NCI-H526 treated with DMSO at 0.1 percent for 48 hours (cell line): Measurements from ENCODE around the gene KLF2.

Experiments used
- DNase-seq: peaks from one replicate; lab custom pipeline; 2025; lab: John Stamatoyannopoulos, UW

KLF2 gene

DNA sequence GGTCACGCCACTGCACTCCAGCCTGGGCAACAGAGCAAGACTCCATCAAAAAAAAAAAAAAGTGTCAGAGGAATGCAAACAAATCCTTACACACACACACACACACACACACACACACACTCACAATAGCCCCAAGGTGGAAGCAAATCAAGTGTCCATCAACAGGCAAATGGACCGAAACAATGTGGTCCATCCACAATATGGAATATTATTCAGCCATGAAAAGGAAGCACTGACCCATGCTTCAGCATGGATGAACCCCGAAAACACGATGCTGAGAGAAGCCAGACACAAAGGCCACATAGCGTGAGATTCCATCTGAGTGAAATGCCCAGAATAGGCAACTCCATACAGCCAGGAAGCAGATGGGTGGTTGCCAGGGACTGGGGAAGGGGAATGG lies 16.5 kb upstream of the KLF2 start:
- DNase-seq, result no peak

DNA sequence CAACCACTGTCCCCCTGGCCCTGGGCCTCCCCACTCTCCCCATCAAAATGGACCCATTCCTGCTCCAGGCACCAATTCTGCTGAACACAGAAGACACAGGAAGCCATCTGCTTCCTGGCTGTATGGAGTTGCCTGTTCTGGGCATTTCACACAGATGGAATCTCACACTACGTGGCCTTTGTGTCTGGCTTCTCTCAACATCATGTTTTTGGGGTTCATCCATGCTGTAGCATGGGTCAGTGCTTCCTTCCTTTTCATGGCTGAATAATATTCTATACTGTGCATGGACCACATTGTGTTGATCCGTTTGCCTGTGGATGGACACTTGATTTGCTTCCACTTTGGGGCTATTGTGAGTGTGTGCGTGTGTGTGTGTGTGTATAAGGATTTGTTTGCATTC lies 15.0 kb upstream of the KLF2 start:
- no peak for DNase-seq

DNA sequence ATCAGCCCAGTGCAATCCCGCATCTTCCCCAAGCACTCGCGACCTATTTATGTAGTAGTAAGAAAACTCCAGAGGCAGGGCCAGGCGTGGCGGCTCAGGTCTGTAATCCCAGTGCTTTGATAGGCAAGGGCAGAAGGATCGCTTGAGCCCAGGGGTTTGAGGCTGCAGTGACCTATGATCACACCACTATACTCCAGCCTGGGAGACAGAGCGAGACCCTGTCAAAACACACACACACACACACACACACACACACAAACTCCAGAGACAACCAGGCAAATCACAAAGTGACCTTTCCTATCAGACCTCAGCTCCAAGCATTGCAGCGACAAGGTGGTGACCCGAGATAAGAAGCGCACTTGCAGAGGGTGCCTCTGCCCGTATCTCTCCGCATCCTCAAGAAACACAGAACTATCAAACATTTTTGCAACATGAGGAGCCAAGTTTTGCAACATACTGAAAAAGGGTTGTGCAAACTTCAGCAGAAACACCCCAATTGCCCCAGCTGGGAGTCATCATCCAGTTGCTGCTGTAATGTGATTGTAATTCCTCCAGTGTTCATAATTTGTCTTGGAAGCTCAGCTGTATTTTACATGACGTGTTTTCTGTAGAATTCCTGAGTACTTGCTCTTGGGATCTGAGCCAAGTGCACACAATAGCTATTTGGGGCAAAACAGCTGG lies 8.7 kb upstream of the KLF2 start:
- no peak for DNase-seq

DNA sequence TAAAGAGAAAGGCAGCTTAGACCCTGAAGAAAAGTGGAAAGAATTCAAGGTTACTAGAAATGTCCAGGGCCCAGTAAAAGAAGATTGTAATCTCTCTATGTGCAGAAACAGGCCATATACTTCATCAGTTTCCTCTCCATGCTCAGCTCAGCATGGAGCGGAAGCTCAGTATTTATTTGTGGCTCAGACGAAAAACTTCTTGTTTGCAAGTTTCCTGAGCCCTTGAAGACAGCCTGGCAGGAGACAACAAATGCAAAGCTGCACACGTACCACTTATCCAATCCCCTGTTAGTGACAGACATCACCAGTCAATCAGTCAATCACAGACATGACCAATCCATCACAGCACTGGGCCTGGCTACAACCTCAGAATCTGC lies 8.1 kb upstream of the KLF2 start:
- DNase-seq, result no peak

DNA sequence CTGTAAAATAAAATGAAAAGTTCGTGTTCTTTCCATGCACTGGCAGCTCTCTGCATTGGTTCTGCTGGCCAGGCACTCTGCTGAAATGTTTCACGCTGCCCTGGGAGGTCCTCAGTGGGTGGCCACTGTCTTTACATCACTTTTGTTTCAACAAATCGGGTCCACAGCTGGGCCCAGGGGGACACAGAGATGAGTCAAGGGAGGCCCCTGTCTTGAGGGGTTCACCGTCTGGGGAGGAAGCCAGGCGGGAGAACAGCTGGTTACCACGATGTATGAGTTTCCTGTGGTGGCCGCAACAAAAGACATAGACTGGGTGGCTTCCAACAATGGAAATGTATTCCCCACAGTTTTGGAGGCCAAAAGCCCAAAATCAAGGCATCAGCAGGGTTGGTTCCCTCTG lies 5.1 kb upstream of the KLF2 start:
- DNase-seq, result no peak

DNA sequence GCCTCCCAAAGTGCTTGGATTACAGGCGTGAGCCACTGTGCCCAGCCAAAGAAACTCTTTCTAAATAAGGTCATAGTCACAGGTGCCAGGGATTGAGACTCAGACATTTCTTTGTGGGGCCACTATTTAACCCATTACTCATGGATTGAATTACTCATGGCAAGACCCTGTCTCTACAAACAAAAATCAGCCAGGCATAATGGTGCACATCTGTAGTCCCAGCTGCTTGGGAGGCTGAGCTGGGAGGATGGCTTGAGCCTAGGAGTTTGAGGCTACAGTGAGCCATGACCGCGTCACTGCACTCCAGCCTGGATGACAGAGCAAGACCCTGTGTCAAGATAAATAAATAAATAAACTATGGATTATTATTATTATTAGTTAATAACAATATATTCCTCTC lies 3.6 kb upstream of the KLF2 start:
- DNase-seq, result no peak

DNA sequence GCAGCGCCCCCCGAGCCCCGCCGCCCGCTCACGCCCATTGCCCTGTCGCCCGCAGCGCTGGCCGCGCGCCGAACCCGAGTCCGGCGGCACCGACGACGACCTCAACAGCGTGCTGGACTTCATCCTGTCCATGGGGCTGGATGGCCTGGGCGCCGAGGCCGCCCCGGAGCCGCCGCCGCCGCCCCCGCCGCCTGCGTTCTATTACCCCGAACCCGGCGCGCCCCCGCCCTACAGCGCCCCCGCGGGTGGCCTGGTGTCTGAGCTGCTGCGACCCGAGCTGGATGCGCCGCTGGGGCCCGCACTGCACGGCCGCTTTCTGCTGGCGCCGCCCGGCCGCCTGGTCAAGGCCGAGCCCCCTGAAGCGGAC lies 518 bp downstream of the KLF2 start:
- DNase-seq, result no peak

DNA sequence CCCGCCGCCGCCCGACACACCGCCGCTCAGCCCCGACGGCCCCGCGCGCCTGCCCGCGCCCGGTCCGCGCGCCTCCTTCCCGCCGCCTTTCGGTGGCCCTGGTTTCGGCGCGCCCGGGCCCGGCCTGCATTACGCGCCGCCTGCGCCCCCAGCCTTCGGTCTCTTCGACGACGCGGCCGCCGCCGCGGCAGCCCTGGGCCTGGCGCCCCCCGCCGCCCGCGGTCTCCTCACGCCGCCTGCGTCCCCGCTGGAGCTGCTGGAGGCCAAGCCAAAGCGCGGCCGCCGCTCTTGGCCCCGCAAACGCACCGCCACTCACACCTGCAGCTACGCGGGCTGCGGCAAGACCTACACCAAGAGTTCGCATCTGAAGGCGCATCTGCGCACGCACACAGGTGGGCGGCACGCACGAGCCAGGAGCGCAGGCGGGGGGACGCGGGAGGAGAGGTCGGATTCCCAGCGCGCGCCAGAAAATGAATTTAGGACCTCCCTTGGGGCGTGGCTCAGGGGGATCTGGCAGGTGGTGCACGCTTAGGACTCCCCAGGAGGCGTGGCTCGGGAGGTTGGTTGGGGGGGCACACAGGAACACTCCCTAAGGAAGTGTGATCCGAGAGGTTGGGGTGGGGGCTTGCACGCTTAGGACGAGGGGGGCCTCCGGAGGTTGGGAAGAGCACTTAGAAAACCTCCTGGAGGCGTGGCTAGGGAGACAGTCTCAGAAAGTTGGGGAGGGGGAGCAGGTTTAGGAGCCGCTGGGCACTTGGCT lies 1.2 kb downstream of the KLF2 start:
- no peak for DNase-seq

DNA sequence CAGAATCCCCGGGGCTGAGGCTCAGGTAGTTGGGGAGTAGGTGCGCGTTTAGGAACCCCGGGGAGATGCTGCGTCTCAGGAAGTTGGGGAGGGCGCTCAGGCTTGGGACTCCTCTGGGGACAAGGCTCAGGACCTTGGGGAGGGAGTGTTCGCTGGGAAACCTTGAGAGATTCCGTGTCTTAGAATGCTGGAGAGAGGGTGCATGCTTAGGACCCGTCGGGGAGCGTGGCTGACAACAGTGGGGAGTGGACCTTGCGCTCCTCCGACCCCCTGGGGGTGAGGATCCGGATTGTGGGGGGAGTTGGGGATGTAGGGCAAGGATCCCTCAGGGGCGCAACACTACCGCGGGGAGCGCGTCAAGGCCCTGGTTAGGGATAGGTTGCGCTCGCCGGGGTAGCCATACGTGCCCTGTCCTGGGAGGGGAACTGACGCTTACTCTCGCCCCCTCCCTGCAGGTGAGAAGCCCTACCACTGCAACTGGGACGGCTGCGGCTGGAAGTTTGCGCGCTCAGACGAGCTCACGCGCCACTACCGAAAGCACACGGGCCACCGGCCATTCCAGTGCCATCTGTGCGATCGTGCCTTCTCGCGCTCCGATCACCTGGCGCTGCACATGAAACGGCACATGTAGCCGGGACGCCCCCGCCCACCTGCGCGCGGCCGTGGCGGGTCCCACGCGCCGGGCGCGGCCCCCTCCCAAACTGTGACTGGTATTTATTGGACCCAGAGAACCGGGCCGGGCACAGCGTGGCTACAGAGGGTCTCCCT lies 2.0 kb downstream of the KLF2 start:
- no peak for DNase-seq

DNA sequence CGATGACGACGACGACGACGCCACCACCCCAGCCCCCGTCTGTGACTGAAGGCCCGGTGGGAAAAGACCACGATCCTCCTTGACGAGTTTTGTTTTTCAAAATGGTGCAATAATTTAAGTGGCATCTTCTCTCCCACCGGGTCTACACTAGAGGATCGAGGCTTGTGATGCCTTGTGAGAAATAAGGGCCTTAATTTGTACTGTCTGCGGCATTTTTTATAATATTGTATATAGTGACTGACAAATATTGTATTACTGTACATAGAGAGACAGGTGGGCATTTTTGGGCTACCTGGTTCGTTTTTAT lies 2.5 kb downstream of the KLF2 start:
- no peak for DNase-seq

DNA sequence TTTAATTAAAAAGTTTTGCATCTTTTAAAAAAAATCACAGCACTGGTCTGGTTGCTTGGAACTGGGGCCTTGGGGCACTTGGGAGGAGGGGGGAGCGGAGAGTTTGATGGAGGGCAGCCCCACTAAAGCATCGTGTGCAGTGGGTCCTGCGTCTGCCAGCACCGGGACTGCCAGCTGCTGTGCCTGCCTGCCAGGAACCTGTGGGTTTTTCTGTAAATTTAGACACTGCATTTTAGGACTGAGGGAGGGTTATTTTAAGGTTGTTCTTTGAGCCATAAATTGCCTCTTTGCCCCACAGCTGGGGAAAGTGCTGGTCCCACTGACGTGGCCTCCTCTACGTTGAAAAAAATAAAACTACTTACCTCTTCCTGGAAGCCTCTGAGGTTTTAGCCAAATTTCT lies 2.9 kb downstream of the KLF2 start:
- DNase-seq, result no peak

DNA sequence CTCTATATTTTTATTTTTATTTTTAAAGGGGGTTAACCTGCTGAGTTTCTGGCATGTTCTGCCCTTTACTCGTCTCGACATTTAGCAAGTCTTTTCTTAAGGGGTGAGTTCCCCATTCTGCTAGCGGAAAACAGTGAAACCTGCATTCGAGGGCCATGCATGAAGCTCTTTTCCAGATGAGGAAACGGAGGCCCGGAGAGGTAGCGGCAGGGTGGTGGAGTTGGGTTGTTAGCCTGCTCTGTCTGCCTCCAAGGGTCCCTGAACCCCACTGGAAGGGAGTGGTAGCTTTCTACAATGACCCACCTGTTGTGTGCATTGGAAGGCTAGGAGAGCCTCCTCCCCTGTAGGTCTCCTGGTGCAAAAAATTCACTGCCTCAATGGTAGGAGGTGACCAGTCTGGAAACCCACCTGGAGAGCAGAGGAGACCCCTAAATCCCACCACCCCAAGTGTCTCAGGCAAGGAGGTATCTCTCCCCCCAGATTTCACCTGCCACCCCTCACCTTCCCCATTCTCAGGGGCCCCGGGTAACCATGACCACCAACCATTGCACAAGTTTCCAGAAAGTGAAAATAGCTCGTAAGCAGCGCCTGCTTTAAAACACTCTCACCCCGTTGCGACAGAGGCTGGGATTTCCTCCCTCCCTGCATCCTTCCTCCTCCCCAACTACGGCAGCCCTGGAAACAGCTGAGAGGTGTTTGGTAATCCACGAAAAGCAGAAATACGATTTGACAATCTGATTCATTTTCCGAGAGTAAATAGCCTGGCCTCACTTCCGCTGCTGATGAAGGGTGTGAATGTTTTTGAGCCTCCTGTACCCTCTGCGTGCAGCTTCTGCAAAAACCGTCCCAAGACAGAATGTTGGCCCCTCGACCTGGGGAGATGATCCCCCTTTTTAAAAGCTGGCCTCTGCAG lies 3.5 kb downstream of the KLF2 start:
- no peak for DNase-seq

DNA sequence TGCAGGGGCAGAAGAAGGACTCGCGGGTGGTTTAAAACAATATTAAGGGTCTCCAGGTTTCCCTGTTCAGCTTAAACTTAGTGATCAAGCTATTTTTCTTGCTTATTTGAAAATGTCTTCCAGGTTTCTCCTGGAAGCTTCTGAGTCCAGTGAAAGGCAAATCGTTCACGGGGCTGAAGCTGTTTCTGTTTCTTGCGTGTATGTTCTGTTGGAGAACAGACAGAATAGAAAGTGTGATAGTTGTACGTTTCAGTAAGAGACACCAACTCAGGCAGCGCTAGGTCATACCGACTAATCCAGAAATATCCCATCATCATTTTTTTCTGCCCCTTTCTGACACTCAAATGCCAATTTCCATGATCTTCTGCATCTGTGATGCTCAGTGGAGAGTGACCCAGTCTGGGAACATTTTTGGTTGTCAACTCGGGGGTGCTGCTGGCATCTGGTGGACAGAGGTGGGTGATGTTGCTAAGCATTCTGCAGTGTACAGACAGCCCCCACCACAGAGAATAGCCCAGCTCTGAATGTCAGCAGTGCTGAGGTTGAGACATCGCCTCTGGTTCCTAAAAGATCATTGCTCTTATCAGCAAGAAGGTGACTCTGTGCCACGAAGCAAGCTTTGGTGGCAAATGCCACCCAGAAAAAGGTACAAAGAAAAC lies 4.3 kb downstream of the KLF2 start:
- DNase-seq, result no peak

DNA sequence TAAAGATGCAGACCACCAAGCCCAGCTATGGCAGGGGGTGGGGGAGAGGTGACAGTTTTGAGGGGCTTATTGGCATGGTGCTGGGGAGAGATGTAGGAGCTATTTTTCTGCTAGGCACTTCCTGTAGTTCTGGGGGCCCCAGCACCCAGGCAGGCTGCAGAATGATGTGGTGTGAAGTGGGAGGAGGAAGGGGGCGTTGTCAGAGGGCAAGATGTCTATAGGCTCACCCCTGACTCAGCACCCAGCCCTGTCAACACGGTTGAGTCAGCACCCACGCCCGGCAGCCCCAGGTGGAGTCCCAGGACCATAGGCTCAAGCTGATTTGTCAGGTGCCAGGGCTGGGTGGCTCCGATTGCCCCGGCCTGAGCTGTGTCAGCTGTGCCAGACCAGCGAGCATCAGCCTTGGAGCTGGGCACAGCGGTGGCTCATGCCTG lies 5.8 kb downstream of the KLF2 start:
- no peak for DNase-seq

DNA sequence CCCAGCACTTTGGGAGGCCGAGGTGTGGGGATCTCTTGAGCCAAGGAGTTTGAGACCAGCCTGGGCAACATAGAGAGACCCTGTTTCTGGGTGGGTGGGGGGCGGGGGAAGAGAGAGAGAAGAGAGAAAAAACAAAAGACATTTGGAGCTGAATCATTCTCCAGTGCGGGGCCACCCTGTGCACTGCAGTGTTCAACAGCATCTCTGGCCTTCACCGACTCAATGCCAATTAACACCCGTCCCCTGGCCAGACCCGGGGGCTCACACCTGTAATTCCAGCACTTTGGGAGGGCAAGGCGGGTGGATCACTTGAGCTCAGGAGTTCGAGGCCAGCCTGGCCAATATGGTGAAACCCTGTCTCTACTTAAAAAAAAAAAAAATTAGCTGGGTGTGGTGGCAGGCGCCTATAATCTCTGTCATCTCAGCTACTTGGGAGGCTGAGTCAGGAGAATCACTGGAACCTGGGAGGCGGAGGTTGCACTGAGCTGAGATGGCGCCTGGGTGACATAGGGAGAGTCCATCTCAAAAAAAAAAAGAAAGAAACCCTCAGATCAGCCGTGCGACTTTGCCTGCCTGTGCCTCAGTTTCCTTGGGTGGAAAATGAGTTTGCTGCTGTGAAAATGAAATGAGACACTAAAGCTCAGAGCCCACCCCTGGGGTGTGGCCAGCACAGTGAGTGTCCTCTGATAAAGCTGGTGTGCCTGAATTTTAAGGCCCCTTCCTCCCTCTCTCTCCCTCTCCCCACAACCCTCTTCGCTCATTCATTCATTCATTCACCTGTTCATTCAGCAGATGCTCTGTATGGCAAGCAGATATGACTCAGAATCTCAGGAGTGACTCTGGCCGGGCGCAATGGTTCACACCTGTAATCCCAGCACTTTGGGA lies 6.4 kb downstream of the KLF2 start:
- DNase-seq, result no peak

DNA sequence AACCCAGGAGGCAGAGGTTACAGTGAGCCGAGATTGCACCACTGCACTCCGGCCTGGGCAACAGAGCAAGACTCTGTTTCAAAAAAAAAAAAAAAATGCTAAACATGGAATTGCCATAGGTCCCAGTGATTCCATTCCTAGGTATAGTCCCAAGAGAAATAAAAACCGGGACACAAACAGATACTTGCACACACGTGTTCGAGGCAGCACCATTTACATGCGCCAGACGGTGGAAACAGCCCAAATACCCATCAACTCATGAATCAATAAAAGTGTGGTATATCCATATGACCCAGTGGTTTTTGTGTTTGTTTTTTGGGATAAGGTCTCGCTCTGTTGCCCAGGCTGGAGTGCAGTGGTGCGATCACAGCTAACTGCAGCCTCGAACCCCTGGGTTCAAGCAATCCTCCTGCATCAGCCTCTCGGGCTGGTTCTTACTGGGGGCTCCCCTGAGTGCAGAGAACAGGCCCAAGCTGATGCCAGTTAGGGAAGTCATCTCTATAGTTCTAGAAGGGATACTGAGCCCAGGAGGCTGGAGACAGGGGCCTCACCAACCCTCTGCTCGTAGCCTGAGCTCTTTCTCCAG lies 8.5 kb downstream of the KLF2 start:
- no peak for DNase-seq

DNA sequence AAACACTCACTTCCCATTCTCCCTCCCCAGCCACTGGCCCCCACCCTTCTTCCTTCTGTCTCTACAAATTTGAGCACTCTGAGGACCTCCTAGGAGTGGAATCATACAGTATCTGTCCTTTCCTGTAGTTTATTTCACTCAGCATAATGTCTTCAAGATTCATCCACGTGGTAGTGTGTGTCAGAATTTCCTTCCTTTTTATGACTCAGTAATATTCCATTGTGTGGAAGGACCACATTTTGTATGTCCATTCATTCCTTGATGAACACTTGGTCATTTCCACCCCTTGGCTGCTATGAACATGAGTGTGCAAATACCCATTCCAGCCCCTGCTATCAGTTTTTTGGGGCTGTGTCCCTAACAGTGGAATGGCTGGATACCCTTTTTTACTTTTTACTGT lies 9.8 kb downstream of the KLF2 start:
- DNase-seq, result no peak

DNA sequence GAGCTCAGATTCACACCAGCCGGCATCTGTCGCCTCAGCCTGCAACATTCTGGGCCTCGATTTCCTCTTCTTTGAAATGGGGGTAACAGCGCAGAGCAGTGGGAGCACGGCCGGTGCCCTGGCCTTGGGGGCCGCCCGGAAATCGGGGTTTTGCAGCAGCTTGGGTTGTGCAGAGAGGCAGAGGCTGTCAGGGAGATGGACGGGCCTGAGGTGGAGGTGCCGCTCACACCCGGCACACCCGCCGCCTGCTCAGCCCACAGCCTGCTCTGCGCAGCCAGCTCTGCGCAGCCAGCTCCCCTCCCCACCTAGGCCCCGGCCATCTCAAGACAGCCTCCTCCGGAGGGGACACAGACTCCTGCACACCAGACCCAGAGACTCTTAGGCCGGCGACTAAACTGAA lies 10.6 kb downstream of the KLF2 start:
- no peak for DNase-seq

DNA sequence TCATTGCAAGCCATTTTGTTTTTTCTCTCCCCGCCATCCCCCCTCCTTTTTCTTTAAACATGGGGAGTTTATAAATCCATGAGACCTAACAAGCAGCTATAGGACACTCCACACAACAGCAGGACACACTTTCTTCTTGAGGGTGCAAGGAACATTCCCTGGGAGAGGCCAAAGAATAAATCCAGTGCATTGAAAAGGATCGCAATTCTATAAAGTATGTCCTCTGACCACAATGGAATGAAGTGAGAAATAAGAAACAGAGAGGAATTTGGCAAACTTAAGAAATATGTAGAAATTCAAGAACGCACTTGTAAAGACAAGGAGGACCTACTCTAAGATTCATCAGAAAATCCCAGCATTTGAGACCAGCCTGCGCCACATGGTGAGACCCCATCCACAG lies 11.9 kb downstream of the KLF2 start:
- DNase-seq, result no peak

DNA sequence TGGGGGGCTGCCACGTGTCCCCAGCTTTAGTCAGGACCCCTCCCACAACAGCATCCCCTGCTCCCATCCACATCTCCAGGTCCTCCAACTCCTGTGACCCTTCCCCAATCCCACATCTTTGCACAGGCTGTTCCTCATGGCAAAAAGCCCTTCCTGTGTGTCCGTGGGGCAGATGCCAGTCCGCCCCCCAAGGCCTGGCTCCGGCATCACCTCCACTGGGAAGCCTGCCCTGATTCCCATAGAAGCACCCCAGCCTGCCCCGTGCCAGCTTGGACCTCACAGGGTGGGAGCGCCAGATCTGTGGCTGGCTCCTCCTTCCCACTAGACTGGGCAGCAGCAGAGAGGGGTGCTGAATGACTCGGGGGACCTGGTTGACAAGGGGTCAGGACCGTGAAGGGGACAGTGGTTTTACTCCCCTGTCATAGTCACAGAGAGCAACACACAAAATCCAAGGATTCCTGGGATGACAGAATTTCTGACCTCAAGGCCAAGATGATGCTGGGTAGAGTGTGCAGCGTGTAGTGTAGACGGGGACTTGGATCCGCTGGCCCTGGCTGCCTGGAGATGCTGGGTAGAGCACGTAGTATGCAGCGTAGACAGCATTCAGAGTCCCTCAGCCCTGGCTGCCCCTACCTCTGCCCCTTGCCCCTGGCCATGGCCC lies 13.3 kb downstream of the KLF2 start:
- DNase-seq, result no peak
